K562 (cell line): ENCODE data around the gene POU2F1. TPM values are rescaled to one million over a fixed set of nuclear protein-coding genes. Genes with fewer than 3 reads are reported as not detected.

Experiments
- ATAC-seq: fragments of 200-7000 bp; cut with Tn5 transposase; 3 replicates; pipeline ENCODE4 v1.9.1; 2020; ENCODE audit warnings: moderate library complexity
- BruUV-seq: library from RNA; stranded (reverse); fragments of 400-500 nt; replicated peaks from 2 replicates; lab custom pipeline; 2021; lab: Mats Ljungman, UMichigan
- CTCF ChIA-PET: fragments of 300-600 bp; formaldehyde crosslinking; extraction: SDS; loops from one replicate; lab custom pipeline; 2021; ENCODE audit warnings: low intra/inter-chr PET ratio; lab: Yijun Ruan, JAX
- POLR2A ChIA-PET: fragments of 300-600, 350-650 bp; sonication (Branson Sonifier 250); formaldehyde crosslinking; extraction: SDS; loops from one replicate; lab custom pipeline; 2021; ENCODE audit warnings: antibody characterized with exemption, inconsistent platforms; lab: Yijun Ruan, JAX
- DNase-seq, 4 experiments: peaks; one replicate each; pipeline versions ENCODE4 v3.0.0 to v3.0.0-alpha.2; 2011 to 2018; ENCODE audit warnings: low spot score in 3 of 4, mixed read lengths in 3 of 4; ENCODE audit errors: extremely low read depth in 1 of 4
- FAIRE-seq: peaks from 2 replicates; lab custom pipeline; 2011; peaks lifted over from hg19 to GRCh38; lab: Jason Lieb, UNC
- H2AFZ ChIP-seq: 2 replicates; pipeline ENCODE4 v1.6.0; 2011; ENCODE audit warnings: low read depth, low read length, control low read depth, inconsistent platforms
- H3K27ac ChIP-seq: fragments of 200-600 bp; 3 replicates; pipeline ENCODE4 v1.8.0; 2011; ENCODE audit warnings: low read depth, mild to moderate bottlenecking, control low read depth, inconsistent platforms, low read length, moderate library complexity, mixed read lengths; ENCODE audit errors: extremely low read depth
- H3K27me3 ChIP-seq, 2 experiments: fragments of 300-600 bp in 1 of 2; 2 replicates in 1 of 2; 3 replicates in 1 of 2; pipeline versions ENCODE4 v1.6.0 to v1.8.0; 2011; ENCODE audit warnings: inconsistent platforms in 2 of 2, low read length in 2 of 2, mild to moderate bottlenecking in 1 of 2, mixed read lengths in 1 of 2, moderate library complexity in 1 of 2; ENCODE audit not compliant: control insufficient read depth in 2 of 2, insufficient read depth in 2 of 2
- H3K36me3 ChIP-seq: fragments of 300-600 bp; 3 replicates; pipeline ENCODE4 v1.8.0; 2011; ENCODE audit warnings: mild to moderate bottlenecking, low read length, inconsistent platforms; ENCODE audit not compliant: control insufficient read depth, insufficient read depth
- H3K4me1 ChIP-seq, 2 experiments: fragments of 200-600 bp in 1 of 2; replicated peaks in 1 of 2; 2 replicates in 1 of 2; 3 replicates in 1 of 2; pipeline versions ENCODE4 v1.5.1 to v1.8.0; 2011; ENCODE audit warnings: inconsistent platforms in 2 of 2, low read length in 2 of 2, mild to moderate bottlenecking in 1 of 2, mixed read lengths in 1 of 2, moderate library complexity in 1 of 2; ENCODE audit not compliant: control insufficient read depth in 2 of 2, insufficient read depth in 2 of 2
- H3K4me2 ChIP-seq: 2 replicates; pipeline ENCODE4 v1.6.1; 2011; ENCODE audit warnings: low read length, control low read depth, inconsistent platforms, mixed read lengths; ENCODE audit not compliant: insufficient read depth
- H3K4me3 ChIP-seq: fragments of 200-600 bp; sonication (generic), shearing (Covaris generic); 2 replicates; pipeline ENCODE4 v1.5.1; 2016; ENCODE audit warnings: control low read depth, inconsistent platforms
- H3K79me2 ChIP-seq: fragments of 200-600 bp; 3 replicates; pipeline ENCODE4 v1.8.0; 2011; ENCODE audit warnings: low read length, inconsistent platforms; ENCODE audit not compliant: control insufficient read depth, insufficient read depth
- H3K9ac ChIP-seq, 2 experiments: 2 replicates each; pipeline versions ENCODE4 v1.6.0 to v1.6.1; 2011; ENCODE audit warnings: low read depth in 2 of 2, low read length in 2 of 2, control low read depth in 1 of 2, inconsistent platforms in 1 of 2, mild to moderate bottlenecking in 1 of 2, mixed read lengths in 1 of 2; ENCODE audit not compliant: insufficient read depth in 1 of 2
- H3K9me1 ChIP-seq: one replicate; pipeline ENCODE4 v1.6.0; 2011; ENCODE audit warnings: inconsistent platforms, mild to moderate bottlenecking, low read length, moderate library complexity; ENCODE audit not compliant: control insufficient read depth, insufficient read depth
- H3K9me3 ChIP-seq: replicated peaks from 2 replicates; pipeline ENCODE4 v1.5.1; 2011; ENCODE audit warnings: low read depth, low read length, inconsistent platforms; ENCODE audit not compliant: control insufficient read depth, insufficient read depth
- H4K20me1 ChIP-seq: replicated peaks from 2 replicates; pipeline ENCODE4 v1.6.1; 2011; ENCODE audit warnings: low read length, inconsistent platforms, mixed read lengths; ENCODE audit not compliant: control insufficient read depth, insufficient read depth
- BCL6 ChIP-seq: fragments of 250-450 bp; sonication (Bioruptor Pico); IDR thresholded peaks from 2 replicates; pipeline ENCODE4 v1.4.0; 2020
- BHLHE40 ChIP-seq: IDR thresholded peaks from 2 replicates; pipeline ENCODE4 v1.6.1; 2011; ENCODE audit warnings: low read length, improper control_type of control experiment
- E4F1 ChIP-seq: fragments of 250-450 bp; sonication (Bioruptor Pico); IDR thresholded peaks from 2 replicates; pipeline ENCODE4 v1.5.0; 2021; ENCODE audit warnings: mild to moderate bottlenecking, borderline replicate concordance
- SAP30 ChIP-seq: fragments of 200-600 bp; sonication (generic); IDR thresholded peaks from 2 replicates; pipeline ENCODE4 v1.6.1; 2012; ENCODE audit warnings: borderline replicate concordance, low read depth, mild to moderate bottlenecking, moderate library complexity, low read length, control low read depth, inconsistent platforms; ENCODE audit not compliant: insufficient read depth, poor library complexity, severe bottlenecking
- SMAD1 ChIP-seq: fragments of 150-350 bp; IDR thresholded peaks from 2 replicates; pipeline ENCODE4 v1.6.1; 2014; ENCODE audit warnings: low read length, low read depth; ENCODE audit not compliant: partially characterized antibody
- SMARCA4 ChIP-seq: fragments of 450-650 bp; IDR thresholded peaks from 2 replicates; pipeline ENCODE4 v1.6.1; 2016
- TCF3 ChIP-seq: sonication (generic); formaldehyde crosslinking; IDR thresholded peaks from 2 replicates; pipeline ENCODE4 v1.4.0; 2020; ENCODE audit warnings: mild to moderate bottlenecking, missing genetic modification reagents
- USF2 ChIP-seq: sonication (generic); formaldehyde crosslinking; IDR thresholded peaks from 2 replicates; pipeline ENCODE4 v1.5.0; 2020; ENCODE audit warnings: missing genetic modification reagents
- ZBTB34 ChIP-seq: fragments of 250-450 bp; sonication (Bioruptor Pico); IDR thresholded peaks from 2 replicates; pipeline ENCODE4 v1.8.0; 2021; ENCODE audit warnings: mild to moderate bottlenecking, moderate library complexity
- ZNF23 ChIP-seq: fragments of 250-450 bp; sonication (Bioruptor Pico); IDR thresholded peaks from 2 replicates; pipeline ENCODE4 v1.4.0; 2020; ENCODE audit warnings: mild to moderate bottlenecking
- ZNF354B ChIP-seq: fragments of 250-450 bp; sonication (Bioruptor Pico); IDR thresholded peaks from 2 replicates; pipeline ENCODE4 v1.4.0; 2020
- ZNF764 ChIP-seq: fragments of 250-450 bp; sonication (Bioruptor Pico); IDR thresholded peaks from 2 replicates; pipeline ENCODE4 v1.4.0; 2020; ENCODE audit warnings: low read depth, mild to moderate bottlenecking, moderate library complexity
- WGBS: fragments of 100-300 bp; shearing (Covaris generic); methylation state at CpG from one replicate; pipeline ENCODE4 v1.1.6; 2016; ENCODE audit warnings: low coverage, mixed read lengths; ENCODE audit not compliant: insufficient coverage; ENCODE audit errors: missing lambda C conversion rate; 5-methylcytosine and 5-hydroxymethylcytosine counted together
- in situ Hi-C: fragments of 300-500 bp; cut with MboI; formaldehyde crosslinking; loops from 4 replicates; pipeline ENCODE4 v1.15.0; 2018; ENCODE audit warnings: inconsistent platforms, mixed read lengths
- intact Hi-C: fragments of 100-400 bp; cut with micrococcal nuclease; formaldehyde crosslinking; loops from 2 replicates; pipeline ENCODE4 v1.14.2; 2022
- polyA plus RNA-seq, 8 experiments: library from polyadenylated mRNA; depleted of rRNA in 4 of 8; stranded (reverse) in 5 of 8; unstranded in 3 of 8; fragments of >200 nt; fragmentation: Nextera tagmentation in 2 of 8; fragmentation: Illumina TruSeq in 1 of 8; extraction: Ambion mirVana in 2 of 8; extraction: Trizol in 1 of 8; gene quantifications; 2 replicates each; pipeline versions ENCODE4 v1.2.1 to v1.2.3, GENCODE V29; 2011 to 2014; ENCODE audit warnings: inconsistent platforms in 1 of 8, missing spikeins in 1 of 8
- total RNA-seq, 7 experiments: library from RNA; depleted of rRNA in 6 of 7; stranded (reverse); fragments of >200 nt in 6 of 7; fragmentation: Illumina TruSeq in 2 of 7; extraction: Trizol in 2 of 7; gene quantifications; 2 replicates each; pipeline versions ENCODE4 v1.2.1 to v1.2.3, GENCODE V29; 2011 to 2021; ENCODE audit warnings: low replicate concordance in 1 of 7

Gene POU2F1
- total and polyA plus RNA-seq, 9 of the 15 experiments (the other 6 are each of a cell fraction or from before 2014, with no cell fraction given) = 2.6 to 22.3 (median 8.8) TPM

- TF ChIP-seq E4F1 (CRISPR knock-in tag) = no peak
- TF ChIP-seq SMAD1 = no peak
- TF ChIP-seq ZNF23 (CRISPR knock-in tag) = no peak
- no peak for TF ChIP-seq ZNF354B (CRISPR knock-in tag)
- TF ChIP-seq TCF3 (CRISPR knock-in tag) = peak; percentile 37; the same call in 1 of the 2 replicates
- TF ChIP-seq, all 486 proteins: peak for 14
These were observed 206.0 kb downstream of the POU2F1 start (continued) for GRCh38 chr1:167426716-167427115.

GRCh38 chr1:167427848-167428247, 207.2 kb downstream of the POU2F1 start:
- no peak overlapping the region for H3K4me3 ChIP-seq
- H3K9ac ChIP-seq = no peak overlapping the region
- FAIRE-seq = no peak
- peaks cover 3% of the 10 kb centered on the region for H3K9me1 ChIP-seq
- H2AFZ ChIP-seq = no peak overlapping the region
- no TSS peak for BruUV-seq
- ChIA-PET CTCF (no interaction called here), POLR2A (interaction anchor here (0.5 to 1.6 kb wide), 5 partner anchors 11 to 246 kb away, joined by 3 to 5 read pairs (median 3); no protein-coding TSS in a partner anchor)
- H3K4me1 ChIP-seq = peaks cover 12 to 14% of the 10 kb centered on the region in 2 experiments; a peak in 4 of 5 replicates
- ATAC-seq = no peak; the same call in 2 of the 3 replicates
- in situ Hi-C loops = no loop called here
- intact Hi-C loops = no loop called here
- WGBS = 44% methylated on average over 5 of the region's 5 CpGs
- no peaks in the 10 kb centered on the region for H4K20me1 ChIP-seq
- H3K27me3 ChIP-seq = no peaks in the 10 kb centered on the region
- H3K4me2 ChIP-seq = no peak overlapping the region
- no peaks in the 10 kb centered on the region for H3K9me3 ChIP-seq
- H3K27ac ChIP-seq = no peak overlapping the region
- H3K36me3 ChIP-seq = no peaks in the 10 kb centered on the region
- H3K79me2 ChIP-seq = no peaks in the 10 kb centered on the region
- no peak for DNase-seq
- TF ChIP-seq SMARCA4 (no peak), ZNF764 (CRISPR knock-in tag) (no peak), ZBTB34 (no peak), BCL6 (CRISPR knock-in tag) (no peak), BHLHE40 (peak; percentile 56; the same call in 1 of the 2 replicates), USF2 (peak; percentile 32), SAP30 (no peak)
- TF ChIP-seq, all 486 proteins: peak for 2
